ENCODE measurements around the gene CFAP69. TPM values are rescaled to one million over a fixed set of nuclear protein-coding genes. Genes with fewer than 3 reads are reported as not detected.

CFAP69 gene
- total and polyA plus RNA-seq, 2 of the 8 experiments (the other 6 are each of a cell fraction or from before 2014, with no cell fraction given): 1.00 to 3.8 TPM

DNA sequence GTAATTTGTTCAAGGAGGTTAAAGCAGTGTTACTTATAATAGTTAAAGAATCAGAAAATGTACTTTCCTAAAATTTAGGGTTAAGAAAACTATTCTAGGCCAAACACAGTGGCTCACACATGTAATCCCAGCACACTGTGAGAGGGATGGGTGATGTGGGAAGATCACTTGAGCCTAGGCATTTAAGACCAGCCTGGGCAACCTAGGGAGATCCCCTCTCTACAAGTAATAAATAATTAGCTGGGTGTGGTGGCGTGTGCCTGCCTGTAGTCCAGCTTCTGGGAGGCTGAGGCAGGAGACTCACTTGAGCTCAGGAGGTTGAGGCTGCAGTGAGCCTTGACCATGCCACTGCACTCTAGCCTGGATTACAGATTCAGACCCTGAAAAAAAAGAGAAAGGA, 37.0 kb upstream of the CFAP69 start:
- WGBS, 2 experiments (ENCODE audit: extremely low coverage in 1 of 2, insufficient coverage in 1 of 2, insufficient read length in 1 of 2, insufficient replicate concordance in 2 of 2, low coverage in 1 of 2, low lambda C conversion rate in 2 of 2, missing lambda C conversion rate in 1 of 2): 76% methylated on average over 1 of the region's 1 CpG; no CpG with 5 or more reads in 1 of the 2 experiments
- POLR2A ChIA-PET (ENCODE audit: partially characterized antibody): no interaction called here
- TF ChIP-seq CREB1 (IDR thresholded peaks at IDR 0.05): no peak
- TF ChIP-seq RXRA (IDR thresholded peaks at IDR 0.05; ENCODE audit: insufficient read depth, low read depth, low read length): no peak
- TF ChIP-seq, protein P1, sequence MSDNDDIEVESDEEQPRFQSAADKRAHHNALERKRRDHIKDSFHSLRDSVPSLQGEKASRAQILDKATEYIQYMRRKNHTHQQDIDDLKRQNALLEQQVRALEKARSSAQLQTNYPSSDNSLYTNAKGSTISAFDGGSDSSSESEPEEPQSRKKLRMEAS (IDR thresholded peaks at IDR 0.05): no peak
- TF ChIP-seq, protein P2, sequence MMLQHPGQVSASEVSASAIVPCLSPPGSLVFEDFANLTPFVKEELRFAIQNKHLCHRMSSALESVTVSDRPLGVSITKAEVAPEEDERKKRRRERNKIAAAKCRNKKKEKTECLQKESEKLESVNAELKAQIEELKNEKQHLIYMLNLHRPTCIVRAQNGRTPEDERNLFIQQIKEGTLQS (IDR thresholded peaks at IDR 0.05; ENCODE audit: insufficient read depth, low read depth, low read length): no peak
- TF ChIP-seq CTBP2 (IDR thresholded peaks at IDR 0.05; ENCODE audit: borderline replicate concordance, insufficient read depth, insufficient read length, low read length): no peak
- no peak for TF ChIP-seq SP2 (IDR thresholded peaks at IDR 0.05; ENCODE audit: low read length)
- no peak for TF ChIP-seq FOSL1 (IDR thresholded peaks at IDR 0.05; ENCODE audit: insufficient read depth, low read depth, low read length)
- TF ChIP-seq SUZ12 (IDR thresholded peaks at IDR 0.05; ENCODE audit: low read length): no peak
- TF ChIP-seq TEAD4 (IDR thresholded peaks at IDR 0.05; ENCODE audit: low read depth, low read length): no peak
- TF ChIP-seq CBX8 (IDR thresholded peaks at IDR 0.05; ENCODE audit: borderline replicate concordance, low read depth, low read length): no peak

More for the DNA sequence above, 37.0 kb upstream of the CFAP69 start:
- Histone ChIP-seq H3K14ac (ENCODE audit: insufficient read length) (no peak overlapping the region), H2AFZ (ENCODE audit: low read length) (no peak overlapping the region), H4K20me1 (replicated peaks in 1 of 2; ENCODE audit: control insufficient read depth in 1 of 2, insufficient read depth in 2 of 2, low read length in 2 of 2) (no peaks in the 10 kb centered on the region), H2BK20ac (ENCODE audit: low read length) (no peak overlapping the region), H3K36me3 (ENCODE audit: control insufficient read depth in 2 of 4, insufficient read depth in 4 of 4, low read length in 3 of 4) (no peaks in the 10 kb centered on the region), H3K18ac (ENCODE audit: extremely low read depth, low read length) (no peak overlapping the region), H2BK5ac (ENCODE audit: low read depth, low read length) (no peak overlapping the region), H4K8ac (ENCODE audit: extremely low read depth, insufficient read depth, low read length) (no peak overlapping the region), H3K4ac (replicated peaks; ENCODE audit: insufficient read length, low read depth, low read length) (no peak overlapping the region), H2BK12ac (ENCODE audit: low read depth, low read length) (no peak overlapping the region), H3K4me1 (replicated peaks in 1 of 4; ENCODE audit: control insufficient read depth in 3 of 4, insufficient read depth in 4 of 4, low read length in 3 of 4) (peaks cover 0 to 3% (median 0%) of the 10 kb centered on the region in 4 experiments; a peak in 3 of 7 replicates), H2BK120ac (replicated peaks; ENCODE audit: low read depth, low read length) (no peak overlapping the region), H3K27ac (ENCODE audit: low read depth, low read length) (no peak overlapping the region), H3K27me3 (replicated peaks in 1 of 4; ENCODE audit: control insufficient read depth in 3 of 4, extremely low read depth in 1 of 4, insufficient read depth in 3 of 4, low read length in 3 of 4) (no peaks in the 10 kb centered on the region), H3K4me3 (ENCODE audit: extremely low read depth in 1 of 4, insufficient read depth in 2 of 4, low read depth in 3 of 4, low read length in 4 of 4) (no peak overlapping the region), H3K79me1 (ENCODE audit: low read depth, low read length) (no peaks in the 10 kb centered on the region), H2BK15ac (ENCODE audit: low read length) (no peak overlapping the region), H4K5ac (ENCODE audit: insufficient read length, low read depth, low read length) (no peak overlapping the region), H3K9ac (replicated peaks in 1 of 4; ENCODE audit: extremely low read depth in 1 of 4, low read depth in 3 of 4, low read length in 3 of 4) (no peak overlapping the region), H3K56ac (replicated peaks; ENCODE audit: insufficient read length, low read depth, low read length) (no peak overlapping the region), H3K23ac (ENCODE audit: insufficient read length) (no peak overlapping the region), H3K4me2 (ENCODE audit: insufficient read depth in 1 of 2, low read depth in 2 of 2, low read length in 2 of 2) (no peak overlapping the region), H2AK5ac (ENCODE audit: low read depth, low read length) (no peak overlapping the region), H4K91ac (replicated peaks; ENCODE audit: insufficient read length, low read length) (no peak overlapping the region), H3K23me2 (ENCODE audit: low read depth, low read length) (peaks cover 12% of the 10 kb centered on the region), H3K79me2 (ENCODE audit: control insufficient read depth in 1 of 2, insufficient read depth in 2 of 2, low read length in 2 of 2) (peaks cover 0 to 7% of the 10 kb centered on the region in 2 experiments; a peak in 2 of 4 replicates), H3K9me3 (ENCODE audit: insufficient read depth in 2 of 2, low read depth in 1 of 2, low read length in 1 of 2) (no peaks in the 10 kb centered on the region)
- CTCF ChIA-PET (ENCODE audit: partially characterized antibody): interaction anchor here (0.8 kb wide), 2 partner anchors 16 to 672 kb away, joined by 3 to 5 read pairs; no protein-coding TSS in a partner anchor
- DNase-seq (ENCODE audit: low read depth in 1 of 2, low spot score in 2 of 2): no peak
- FAIRE-seq: no peak
